SK-N-SH (cell line): ENCODE data around the gene SEPSECS. TPM values are rescaled to one million over a fixed set of nuclear protein-coding genes. Genes with fewer than 3 reads are reported as not detected.

ENCODE experiments used
- CTCF ChIA-PET: fragments of 300-600, 350-600 bp; formaldehyde crosslinking; extraction: SDS; loops from one replicate; lab custom pipeline; 2021; lab: Yijun Ruan, JAX
- POLR2A ChIA-PET: fragments of 350-600 bp; sonication (Branson Sonifier 250); formaldehyde crosslinking; extraction: SDS; loops from one replicate; lab custom pipeline; 2020; ENCODE audit warnings: antibody characterized with exemption, inconsistent platforms; lab: Yijun Ruan, JAX
- DNase-seq: peaks from one replicate; pipeline ENCODE4 v3.0.0; 2012
- H2AFZ ChIP-seq: fragments of 200-600 bp; sonication (generic); 2 replicates; pipeline ENCODE4 v1.8.1; 2016; ENCODE audit warnings: antibody characterized with exemption, mild to moderate bottlenecking, low read depth
- H3F3A ChIP-seq: fragments of 200-600 bp; sonication (generic); replicated peaks from 2 replicates; pipeline ENCODE3; 2016; ENCODE audit warnings: antibody characterized with exemption, mild to moderate bottlenecking; ENCODE audit not compliant: insufficient read depth
- H3K27ac ChIP-seq, 2 experiments: fragments of 200-500 bp in 1 of 2; fragments of 200-600 bp in 1 of 2; sonication (Bioruptor generic) in 1 of 2; sonication (generic), shearing (Covaris generic) in 1 of 2; 2 replicates each; pipeline versions ENCODE4 v1.5.1 to v1.6.1; 2014 to 2016; ENCODE audit warnings: low read depth in 2 of 2, inconsistent platforms in 1 of 2, low read length in 1 of 2, mild to moderate bottlenecking in 1 of 2, mixed read lengths in 1 of 2
- H3K27me3 ChIP-seq: fragments of 200-600 bp; sonication (generic), shearing (Covaris generic); 2 replicates; pipeline ENCODE4 v1.6.1; 2016; ENCODE audit warnings: mixed run types; ENCODE audit not compliant: insufficient read depth
- H3K36me3 ChIP-seq, 2 experiments: fragments of 200-500 bp in 1 of 2; fragments of 200-600 bp in 1 of 2; sonication (Bioruptor generic) in 1 of 2; sonication (generic) in 1 of 2; replicated peaks in 1 of 2; 2 replicates each; pipeline versions ENCODE3 to v1.5.1; 2014 to 2016; ENCODE audit warnings: low read length in 1 of 2, mild to moderate bottlenecking in 1 of 2; ENCODE audit not compliant: insufficient read depth in 2 of 2, control insufficient read depth in 1 of 2
- H3K4me1 ChIP-seq, 2 experiments: fragments of 200-500 bp in 1 of 2; fragments of 200-600 bp in 1 of 2; sonication (Bioruptor generic) in 1 of 2; sonication (generic), shearing (Covaris generic) in 1 of 2; 2 replicates each; pipeline versions ENCODE4 v1.5.1 to v1.6.1; 2014 to 2016; ENCODE audit warnings: low read depth in 1 of 2, low read length in 1 of 2, mixed run types in 1 of 2; ENCODE audit not compliant: insufficient read depth in 2 of 2, control insufficient read depth in 1 of 2
- H3K4me2 ChIP-seq: fragments of 200-600 bp; sonication (generic), shearing (Covaris generic); 2 replicates; pipeline ENCODE4 v1.6.1; 2017; ENCODE audit warnings: mixed run types
- H3K4me3 ChIP-seq, 2 experiments: fragments of 200-500 bp in 1 of 2; fragments of 200-600 bp in 1 of 2; sonication (Bioruptor generic) in 1 of 2; sonication (generic), shearing (Covaris generic) in 1 of 2; 2 replicates each; pipeline versions ENCODE4 v1.5.1 to v1.8.1; 2014 to 2016; ENCODE audit warnings: low read depth in 2 of 2, inconsistent platforms in 1 of 2, low read length in 1 of 2, mild to moderate bottlenecking in 1 of 2, mixed read lengths in 1 of 2, moderate library complexity in 1 of 2
- H3K79me2 ChIP-seq: fragments of 200-600 bp; sonication (generic); 2 replicates; pipeline ENCODE4 v1.8.1; 2017; ENCODE audit warnings: mild to moderate bottlenecking; ENCODE audit not compliant: insufficient read depth
- H3K9ac ChIP-seq: fragments of 200-600 bp; sonication (generic); 2 replicates; pipeline ENCODE4 v1.6.1; 2017; ENCODE audit warnings: mixed run types
- H3K9me2 ChIP-seq: fragments of 200-600 bp; sonication (generic); 2 replicates; pipeline ENCODE4 v1.6.1; 2017; ENCODE audit warnings: mixed run types
- H3K9me3 ChIP-seq: fragments of 200-600 bp; sonication (generic); 2 replicates; pipeline ENCODE4 v1.6.1; 2017; ENCODE audit warnings: mixed run types, mild to moderate bottlenecking, moderate library complexity
- H4K20me1 ChIP-seq: fragments of 200-600 bp; sonication (generic); 2 replicates; pipeline ENCODE4 v1.6.1; 2017; ENCODE audit warnings: mild to moderate bottlenecking, mixed run types; ENCODE audit not compliant: insufficient read depth
- EP300 ChIP-seq, 2 experiments: IDR thresholded peaks; 2 replicates each; pipeline versions ENCODE4 v1.4.0 to v1.6.1; 2012; ENCODE audit warnings: borderline replicate concordance in 1 of 2, low read depth in 1 of 2, low read length in 1 of 2
- GABPA ChIP-seq: IDR thresholded peaks from 2 replicates; pipeline ENCODE4 v1.4.0; 2012; ENCODE audit warnings: low read depth, mild to moderate bottlenecking
- MEF2A ChIP-seq: IDR thresholded peaks from 2 replicates; pipeline ENCODE4 v1.4.0; 2012; ENCODE audit warnings: low read depth, borderline replicate concordance
- NFIC ChIP-seq: IDR thresholded peaks from 2 replicates; pipeline ENCODE4 v1.4.0; 2012; ENCODE audit warnings: borderline replicate concordance
- POLR2AphosphoS5 ChIP-seq: IDR thresholded peaks from 2 replicates; pipeline ENCODE4 v1.6.1; 2012; ENCODE audit warnings: low read depth, low read length
- RCOR1 ChIP-seq: fragments of 150-350 bp; IDR thresholded peaks from 2 replicates; pipeline ENCODE4 v1.6.1; 2017; ENCODE audit warnings: antibody characterized with exemption, low read length
- SIN3A ChIP-seq: IDR thresholded peaks from 2 replicates; pipeline ENCODE4 v1.6.1; 2012; ENCODE audit warnings: low read depth, mild to moderate bottlenecking, low read length, moderate library complexity, borderline replicate concordance
- USF2 ChIP-seq: fragments of 150-350 bp; IDR thresholded peaks from 2 replicates; pipeline ENCODE4 v1.6.1; 2017; ENCODE audit warnings: antibody characterized with exemption, low read length, low read depth, borderline replicate concordance
- YY1 ChIP-seq: IDR thresholded peaks from 2 replicates; pipeline ENCODE4 v1.4.0; 2012; ENCODE audit warnings: low read depth, mild to moderate bottlenecking
- WGBS: methylation state at CpG from one replicate; pipeline ENCODE4 v1.1.6; 2017; ENCODE audit warnings: low lambda C conversion rate; 5-methylcytosine and 5-hydroxymethylcytosine counted together
- polyA plus RNA-seq, 3 experiments: library from polyadenylated mRNA; depleted of rRNA; stranded (reverse); fragments of >200 nt; gene quantifications; 2 replicates each; pipeline ENCODE4 v1.2.3, GENCODE V29; 2012
- TF ChIP-seq, protein P1 (sequence below): IDR thresholded peaks from 2 replicates; pipeline ENCODE4 v1.4.0; 2012; ENCODE audit warnings: low read depth
- TF ChIP-seq, protein P2 (sequence below): IDR thresholded peaks from 2 replicates; pipeline ENCODE4 v1.4.0; 2012; ENCODE audit warnings: low read depth, borderline replicate concordance

The SEPSECS gene
- polyA plus RNA-seq, 1 of the 3 experiments (the other 2 are of a cell fraction): 2.0 TPM

DNA sequence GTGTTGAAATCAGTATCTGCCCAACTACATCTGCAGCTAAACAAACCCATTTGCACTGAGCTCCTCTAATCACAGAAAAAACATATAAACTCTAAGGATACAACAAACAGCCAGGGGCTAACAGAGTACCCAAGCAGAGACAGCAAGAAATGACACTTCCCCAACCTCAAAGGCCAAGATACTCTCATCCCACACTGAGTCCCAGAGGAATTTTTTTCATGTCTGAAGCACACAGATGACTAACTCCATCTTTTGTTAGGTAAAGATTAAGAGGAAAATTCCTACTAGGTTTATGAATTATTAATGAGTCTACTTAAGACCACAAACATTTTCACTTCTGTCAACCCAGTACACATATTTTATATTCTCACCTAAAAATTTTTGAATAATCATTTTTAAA is 31.6 kb downstream of the SEPSECS start:
- H3K4me3 ChIP-seq: no peak overlapping the region
- H3K4me1 ChIP-seq: no peaks in the 10 kb centered on the region
- H3K79me2 ChIP-seq: no peaks in the 10 kb centered on the region
- no peaks in the 10 kb centered on the region for H3K27me3 ChIP-seq
- no peak for TF ChIP-seq GABPA
- no peak for TF ChIP-seq NFIC
- TF ChIP-seq, protein P1, sequence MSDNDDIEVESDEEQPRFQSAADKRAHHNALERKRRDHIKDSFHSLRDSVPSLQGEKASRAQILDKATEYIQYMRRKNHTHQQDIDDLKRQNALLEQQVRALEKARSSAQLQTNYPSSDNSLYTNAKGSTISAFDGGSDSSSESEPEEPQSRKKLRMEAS: no peak
- TF ChIP-seq, protein P2, sequence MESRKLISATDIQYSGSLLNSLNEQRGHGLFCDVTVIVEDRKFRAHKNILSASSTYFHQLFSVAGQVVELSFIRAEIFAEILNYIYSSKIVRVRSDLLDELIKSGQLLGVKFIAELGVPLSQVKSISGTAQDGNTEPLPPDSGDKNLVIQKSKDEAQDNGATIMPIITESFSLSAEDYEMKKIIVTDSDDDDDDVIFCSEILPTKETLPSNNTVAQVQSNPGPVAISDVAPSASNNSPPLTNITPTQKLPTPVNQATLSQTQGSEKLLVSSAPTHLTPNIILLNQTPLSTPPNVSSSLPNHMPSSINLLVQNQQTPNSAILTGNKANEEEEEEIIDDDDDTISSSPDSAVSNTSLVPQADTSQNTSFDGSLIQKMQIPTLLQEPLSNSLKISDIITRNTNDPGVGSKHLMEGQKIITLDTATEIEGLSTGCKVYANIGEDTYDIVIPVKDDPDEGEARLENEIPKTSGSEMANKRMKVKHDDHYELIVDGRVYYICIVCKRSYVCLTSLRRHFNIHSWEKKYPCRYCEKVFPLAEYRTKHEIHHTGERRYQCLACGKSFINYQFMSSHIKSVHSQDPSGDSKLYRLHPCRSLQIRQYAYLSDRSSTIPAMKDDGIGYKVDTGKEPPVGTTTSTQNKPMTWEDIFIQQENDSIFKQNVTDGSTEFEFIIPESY: no peak
- H3K4me2 ChIP-seq: no peak overlapping the region
- peaks cover 4 to 6% of the 10 kb centered on the region in 2 experiments for H3K36me3 ChIP-seq
- POLR2A ChIA-PET: no interaction called here
- H2AFZ ChIP-seq: no peak overlapping the region
- no peak overlapping the region for H3K9ac ChIP-seq
- no peaks in the 10 kb centered on the region for H4K20me1 ChIP-seq
- no peak for DNase-seq
- no peak overlapping the region for H3K27ac ChIP-seq
- CTCF ChIA-PET: no interaction called here
- no peaks in the 10 kb centered on the region for H3K9me2 ChIP-seq
- H3K9me3 ChIP-seq: no peaks in the 10 kb centered on the region
- H3F3A ChIP-seq: no peaks in the 10 kb centered on the region

GRCh38 chr4:25123236-25123635 is 37.0 kb downstream of the SEPSECS start:
- DNase-seq: no peak
- peaks cover 7 to 12% of the 10 kb centered on the region in 2 experiments for H3K36me3 ChIP-seq
- CTCF ChIA-PET: no interaction called here
- no peak overlapping the region for H3K4me3 ChIP-seq
- no peaks in the 10 kb centered on the region for H3K4me1 ChIP-seq
- H4K20me1 ChIP-seq: no peaks in the 10 kb centered on the region
- no peaks in the 10 kb centered on the region for H3K9me2 ChIP-seq
- H3K79me2 ChIP-seq: no peaks in the 10 kb centered on the region
- no peaks in the 10 kb centered on the region for H3F3A ChIP-seq
- TF ChIP-seq, protein P1: no peak
- TF ChIP-seq SIN3A: no peak
- no peak for TF ChIP-seq POLR2AphosphoS5
- TF ChIP-seq, protein P2: no peak
- TF ChIP-seq EP300 (IDR thresholded peaks at IDR 0.05; ENCODE audit: borderline replicate concordance in 1 of 2, low read depth in 1 of 2, low read length in 1 of 2): no peak
- no peak for TF ChIP-seq YY1
- TF ChIP-seq MEF2A: no peak
- TF ChIP-seq USF2: no peak
- no peak for TF ChIP-seq RCOR1
- TF ChIP-seq, all 33 proteins: peak for 0
- Histone ChIP-seq H3K4me2 (no peak overlapping the region), H3K9me3 (no peaks in the 10 kb centered on the region), H3K9ac (no peak overlapping the region), H2AFZ (no peak overlapping the region), H3K27ac (no peak overlapping the region), H3K27me3 (no peaks in the 10 kb centered on the region)
- POLR2A ChIA-PET: no interaction called here
- 84% methylated on average over 3 of the region's 3 CpGs for WGBS
